GM21367 (cell line): ENCODE measurements around the gene BICDL1.
A peak's percentile ranks its signal among the peaks of the same experiment; 100 is the strongest.

Source experiments
- ATAC-seq: cut with Tn5 transposase; IDR thresholded peaks from one replicate; pipeline ENCODE4 v1.9.1; 2021; ENCODE audit not compliant: unreplicated experiment

Gene BICDL1

GRCh38 chr12:120078868-120079267 is 89.8 kb downstream of the BICDL1 start:
- no peak for ATAC-seq

- ATAC-seq = no peak
Observed at GRCh38 chr12:120079411-120080400, 90.7 kb downstream of the BICDL1 start.

- no peak for ATAC-seq
Observed at GRCh38 chr12:120081641-120082040, 92.6 kb downstream of the BICDL1 start.

GRCh38 chr12:120085920-120086645 is 97.0 kb downstream of the BICDL1 start:
- no peak for ATAC-seq

GRCh38 chr12:120086801-120087621 is 98.0 kb downstream of the BICDL1 start:
- peak; percentile 97 for ATAC-seq

GRCh38 chr12:120089105-120089504 is 100.1 kb downstream of the BICDL1 start:
- no peak for ATAC-seq

- ATAC-seq = no peak
Observed at GRCh38 chr12:120089796-120090195, 100.8 kb downstream of the BICDL1 start.

GRCh38 chr12:120090206-120090605 is 101.2 kb downstream of the BICDL1 start:
- no peak for ATAC-seq

GRCh38 chr12:120090626-120091295 is 101.7 kb downstream of the BICDL1 start:
- ATAC-seq = no peak

GRCh38 chr12:120091371-120092090 is 102.5 kb downstream of the BICDL1 start:
- ATAC-seq = no peak

GRCh38 chr12:120092551-120093335 is 103.7 kb downstream of the BICDL1 start:
- no peak for ATAC-seq

- ATAC-seq = no peak
Observed at GRCh38 chr12:120093336-120093591, 104.2 kb downstream of the BICDL1 start.

- ATAC-seq = no peak
Observed at GRCh38 chr12:120093592-120094355, 104.7 kb downstream of the BICDL1 start.

GRCh38 chr12:120094485-120094884 is 105.4 kb downstream of the BICDL1 start:
- no peak for ATAC-seq

- no peak for ATAC-seq
Observed at GRCh38 chr12:120095331-120095730, 106.3 kb downstream of the BICDL1 start.

GRCh38 chr12:120095736-120096135 is 106.7 kb downstream of the BICDL1 start:
- ATAC-seq = no peak

- no peak for ATAC-seq
Observed at GRCh38 chr12:120096671-120097202, 107.7 kb downstream of the BICDL1 start.

GRCh38 chr12:120098756-120099470 is 109.9 kb downstream of the BICDL1 start:
- no peak for ATAC-seq
